ENCODE data around the gene ST3GAL4. TPM values are rescaled to one million over a fixed set of nuclear protein-coding genes. Genes with fewer than 3 reads are reported as not detected.

The ST3GAL4 gene
- polyA plus RNA-seq, 1 donor (not counting 4 experiments of a cell fraction or from before 2014, with no cell fraction given) = 24.6 TPM

DNA sequence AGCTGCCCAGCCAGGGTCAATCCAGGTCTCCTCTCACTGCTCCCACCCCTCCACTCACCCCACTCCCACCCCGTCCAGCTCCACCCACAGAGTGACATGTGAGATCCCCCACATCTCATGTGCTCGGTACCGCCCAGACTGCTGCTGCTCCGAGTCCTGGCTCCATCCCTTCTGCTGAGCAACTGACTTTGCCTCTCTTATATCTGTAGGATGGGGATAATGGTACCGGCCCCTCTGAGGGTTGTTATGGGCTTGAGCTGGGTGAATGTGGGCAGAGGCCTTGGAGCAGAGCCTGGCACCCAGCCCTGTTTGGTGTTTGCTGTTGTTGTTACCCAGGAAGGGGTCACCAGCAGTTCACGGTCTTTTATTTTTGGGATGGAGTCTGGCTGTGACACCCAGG lies 77.0 kb downstream of the ST3GAL4 start:
- Histone ChIP-seq H3K9me1 (ENCODE audit: control insufficient read depth, extremely low read depth, insufficient read depth, low read length) (no peaks in the 10 kb centered on the region), H3K9ac (ENCODE audit: control insufficient read depth, extremely low read depth, insufficient read depth, low read length) (no peak overlapping the region), H3K79me2 (ENCODE audit: control insufficient read depth, insufficient read depth, low read length) (no peaks in the 10 kb centered on the region), H3K4me3 (ENCODE audit: control insufficient read depth in 2 of 3, extremely low read depth in 1 of 3, insufficient read depth in 2 of 3, low read depth in 1 of 3, low read length in 3 of 3) (no peak overlapping the region), H2AFZ (ENCODE audit: control insufficient read depth, low read length) (no peak overlapping the region), H3K27me3 (ENCODE audit: control insufficient read depth, extremely low read depth, insufficient read depth, low read length) (no peaks in the 10 kb centered on the region), H3K9me3 (ENCODE audit: control insufficient read depth, low read depth, low read length) (no peaks in the 10 kb centered on the region), H4K20me1 (ENCODE audit: control insufficient read depth, extremely low read depth, insufficient read depth, low read length) (no peaks in the 10 kb centered on the region), H3K36me3 (ENCODE audit: control insufficient read depth in 2 of 2, extremely low read depth in 1 of 2, insufficient read depth in 2 of 2, low read length in 2 of 2) (no peaks in the 10 kb centered on the region), H3K27ac (ENCODE audit: control insufficient read depth, insufficient read depth, low read length) (no peak overlapping the region), H3K4me1 (ENCODE audit: control insufficient read depth, extremely low read depth, insufficient read depth, low read length) (no peaks in the 10 kb centered on the region), H3K4me2 (ENCODE audit: control insufficient read depth, extremely low read depth, insufficient read depth, low read depth, low read length) (no peak overlapping the region)
- TF ChIP-seq EZH2 (IDR thresholded peaks at IDR 0.05; ENCODE audit: low read length) = no peak
- dilution Hi-C loops (cut with MboI; ENCODE audit: extremely low pct_ligation_motif_present, low sequenced_read_pairs) = no loop called here
- FAIRE-seq = no peak
- no peak for DNase-seq (ENCODE audit: low read depth, low spot score)

DNA sequence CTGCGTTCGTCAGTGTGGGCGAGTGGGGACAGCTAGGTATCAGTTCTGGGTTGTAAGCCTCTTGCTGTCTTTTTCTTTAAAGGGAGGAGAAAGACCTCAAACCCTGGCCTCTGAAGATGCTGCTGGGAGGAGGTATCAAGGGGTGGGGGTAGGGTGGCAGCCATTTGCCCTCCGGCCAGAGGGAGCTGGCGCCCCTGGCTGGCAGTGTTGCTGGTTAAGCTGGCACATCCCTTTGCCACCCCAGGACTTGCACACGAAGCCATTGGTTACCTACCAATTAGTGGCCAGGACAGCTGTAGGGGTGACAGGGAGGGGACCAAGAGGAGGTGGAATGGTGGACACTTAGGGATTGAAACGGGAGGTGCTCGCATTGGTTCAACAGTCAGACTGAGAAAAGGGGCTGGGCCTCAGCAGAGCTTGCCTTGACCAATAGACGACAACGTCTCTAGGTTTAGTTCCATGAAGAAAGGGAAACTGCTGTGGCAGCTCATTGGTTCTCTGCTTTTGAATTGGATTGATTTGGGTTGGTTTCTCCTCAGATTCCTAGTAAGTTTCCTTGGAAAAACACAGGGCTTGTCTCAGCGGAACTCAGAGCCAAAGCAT lies 77.9 kb downstream of the ST3GAL4 start:
- TF ChIP-seq EZH2 (IDR thresholded peaks at IDR 0.05; ENCODE audit: low read length) = no peak
- TF ChIP-seq, protein P1, sequence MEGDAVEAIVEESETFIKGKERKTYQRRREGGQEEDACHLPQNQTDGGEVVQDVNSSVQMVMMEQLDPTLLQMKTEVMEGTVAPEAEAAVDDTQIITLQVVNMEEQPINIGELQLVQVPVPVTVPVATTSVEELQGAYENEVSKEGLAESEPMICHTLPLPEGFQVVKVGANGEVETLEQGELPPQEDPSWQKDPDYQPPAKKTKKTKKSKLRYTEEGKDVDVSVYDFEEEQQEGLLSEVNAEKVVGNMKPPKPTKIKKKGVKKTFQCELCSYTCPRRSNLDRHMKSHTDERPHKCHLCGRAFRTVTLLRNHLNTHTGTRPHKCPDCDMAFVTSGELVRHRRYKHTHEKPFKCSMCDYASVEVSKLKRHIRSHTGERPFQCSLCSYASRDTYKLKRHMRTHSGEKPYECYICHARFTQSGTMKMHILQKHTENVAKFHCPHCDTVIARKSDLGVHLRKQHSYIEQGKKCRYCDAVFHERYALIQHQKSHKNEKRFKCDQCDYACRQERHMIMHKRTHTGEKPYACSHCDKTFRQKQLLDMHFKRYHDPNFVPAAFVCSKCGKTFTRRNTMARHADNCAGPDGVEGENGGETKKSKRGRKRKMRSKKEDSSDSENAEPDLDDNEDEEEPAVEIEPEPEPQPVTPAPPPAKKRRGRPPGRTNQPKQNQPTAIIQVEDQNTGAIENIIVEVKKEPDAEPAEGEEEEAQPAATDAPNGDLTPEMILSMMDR (optimal IDR thresholded peaks at IDR 0.05 in 1 of 3, IDR thresholded peaks at IDR 0.05 in 1 of 3, conservative IDR thresholded peaks at IDR 0.05 in 1 of 3; ENCODE audit: extremely low read depth in 1 of 3, insufficient read depth in 2 of 3, low read length in 3 of 3) = no peak
- Histone ChIP-seq H2AFZ (ENCODE audit: control insufficient read depth, low read length) (no peak overlapping the region), H3K4me3 (ENCODE audit: control insufficient read depth in 2 of 3, extremely low read depth in 1 of 3, insufficient read depth in 2 of 3, low read depth in 1 of 3, low read length in 3 of 3) (no peak overlapping the region), H3K9me3 (ENCODE audit: control insufficient read depth, low read depth, low read length) (no peaks in the 10 kb centered on the region), H3K4me2 (ENCODE audit: control insufficient read depth, extremely low read depth, insufficient read depth, low read depth, low read length) (no peak overlapping the region), H3K79me2 (ENCODE audit: control insufficient read depth, insufficient read depth, low read length) (no peaks in the 10 kb centered on the region), H3K36me3 (ENCODE audit: control insufficient read depth in 2 of 2, extremely low read depth in 1 of 2, insufficient read depth in 2 of 2, low read length in 2 of 2) (no peaks in the 10 kb centered on the region), H3K27ac (ENCODE audit: control insufficient read depth, insufficient read depth, low read length) (no peak overlapping the region), H3K9ac (ENCODE audit: control insufficient read depth, extremely low read depth, insufficient read depth, low read length) (no peak overlapping the region), H3K9me1 (ENCODE audit: control insufficient read depth, extremely low read depth, insufficient read depth, low read length) (no peaks in the 10 kb centered on the region), H4K20me1 (ENCODE audit: control insufficient read depth, extremely low read depth, insufficient read depth, low read length) (no peaks in the 10 kb centered on the region), H3K4me1 (ENCODE audit: control insufficient read depth, extremely low read depth, insufficient read depth, low read length) (no peaks in the 10 kb centered on the region), H3K27me3 (ENCODE audit: control insufficient read depth, extremely low read depth, insufficient read depth, low read length) (no peaks in the 10 kb centered on the region)
- DNase-seq (ENCODE audit: low read depth, low spot score) (no peak), FAIRE-seq (no peak)
- dilution Hi-C loops (cut with MboI; ENCODE audit: extremely low pct_ligation_motif_present, low sequenced_read_pairs) = no loop called here
